HepG2 (cell line): ENCODE data around the gene CLPTM1. TPM values are rescaled to one million over a fixed set of nuclear protein-coding genes. Genes with fewer than 3 reads are reported as not detected.
A peak's percentile ranks its signal among the peaks of the same experiment; 100 is the strongest.

Source experiments
- CHD2 ChIP-seq: IDR thresholded peaks from 2 replicates; pipeline ENCODE4 v1.6.1; 2011; ENCODE audit warnings: low read depth, low read length, improper control_type of control experiment
- CREBL2 ChIP-seq: sonication (generic); formaldehyde crosslinking; IDR thresholded peaks from 2 replicates; pipeline ENCODE4 v1.8.1; 2023; ENCODE audit warnings: missing genetic modification reagents, mild to moderate bottlenecking, borderline replicate concordance
- DRAP1 ChIP-seq: IDR thresholded peaks from 2 replicates; pipeline ENCODE4 v1.6.1; 2016; ENCODE audit warnings: missing genetic modification reagents, missing compliant biosample characterization
- FOXO1 ChIP-seq: sonication (generic); formaldehyde crosslinking; IDR thresholded peaks from 2 replicates; pipeline ENCODE4 v1.4.0; 2020; ENCODE audit warnings: missing genetic modification reagents
- NCOA1 ChIP-seq: sonication (generic); formaldehyde crosslinking; IDR thresholded peaks from 2 replicates; pipeline ENCODE4 v1.9.0; 2021; ENCODE audit warnings: missing genetic modification reagents
- NCOA5 ChIP-seq: sonication (generic); formaldehyde crosslinking; IDR thresholded peaks from 2 replicates; pipeline ENCODE4 v1.4.0; 2020; ENCODE audit warnings: missing genetic modification reagents
- NR2F6 ChIP-seq, 2 experiments: IDR thresholded peaks; 2 replicates each; pipeline ENCODE4 v1.6.1; 2016; ENCODE audit warnings: antibody characterized with exemption in 1 of 2, mild to moderate bottlenecking in 1 of 2
- PAF1 ChIP-seq: IDR thresholded peaks from 2 replicates; pipeline ENCODE4 v1.6.1; 2016; ENCODE audit warnings: missing genetic modification reagents, missing compliant biosample characterization
- SMARCC2 ChIP-seq: fragments of 450-650 bp; IDR thresholded peaks from 2 replicates; pipeline ENCODE4 v1.6.1; 2017; ENCODE audit warnings: antibody characterized with exemption, mild to moderate bottlenecking
- TBP ChIP-seq: sonication (generic); formaldehyde crosslinking; IDR thresholded peaks from 2 replicates; pipeline ENCODE4 v1.5.0; 2020; ENCODE audit warnings: missing genetic modification reagents
- USF2 ChIP-seq, 2 experiments: sonication (generic) in 1 of 2; formaldehyde crosslinking in 1 of 2; IDR thresholded peaks; 2 replicates each; pipeline versions ENCODE4 v1.5.1 to v1.6.1; 2011 to 2020; ENCODE audit warnings: borderline replicate concordance in 1 of 2, low read depth in 1 of 2, low read length in 1 of 2, mild to moderate bottlenecking in 1 of 2, missing genetic modification reagents in 1 of 2, moderate library complexity in 1 of 2
- ZBTB39 ChIP-seq: sonication (generic); formaldehyde crosslinking; IDR thresholded peaks from 2 replicates; pipeline ENCODE4 v1.5.0; 2020; ENCODE audit warnings: missing genetic modification reagents
- ZEB1 ChIP-seq: IDR thresholded peaks from 2 replicates; pipeline ENCODE4 v1.6.1; 2012; ENCODE audit warnings: mild to moderate bottlenecking, low read depth, inconsistent platforms; ENCODE audit not compliant: insufficient replicate concordance
- ZNF281 ChIP-seq: sonication (generic); formaldehyde crosslinking; IDR thresholded peaks from 2 replicates; pipeline ENCODE4 v1.4.0; 2020; ENCODE audit warnings: missing genetic modification reagents, borderline replicate concordance
- ZNF30 ChIP-seq: sonication (generic); formaldehyde crosslinking; IDR thresholded peaks from 2 replicates; pipeline ENCODE4 v1.5.0; 2020; ENCODE audit warnings: mild to moderate bottlenecking, missing genetic modification reagents
- ZNF574 ChIP-seq: sonication (generic); formaldehyde crosslinking; IDR thresholded peaks from 2 replicates; pipeline ENCODE4 v1.4.0; 2020; ENCODE audit warnings: missing genetic modification reagents
- polyA plus RNA-seq, 8 experiments: library from polyadenylated mRNA; depleted of rRNA in 3 of 8; stranded (reverse) in 7 of 8; unstranded in 1 of 8; fragments of >200 nt; fragmentation: Illumina TruSeq in 4 of 8; extraction: Trizol in 4 of 8; gene quantifications; 2 replicates each; pipeline versions ENCODE4 v1.2.1 to v1.2.3, GENCODE V29; 2011 to 2016; ENCODE audit warnings: low read depth in 4 of 8, missing spikeins in 1 of 8, mixed read lengths in 1 of 8; ENCODE audit not compliant: insufficient read depth in 1 of 8
- total RNA-seq, 5 experiments: library from RNA; depleted of rRNA; stranded (reverse); fragments of >200 nt; fragmentation: Illumina TruSeq; extraction: Trizol; gene quantifications; 2 replicates each; pipeline ENCODE4 v1.2.3, GENCODE V29; 2016; ENCODE audit warnings: low read depth in 1 of 5

The CLPTM1 gene
- total and polyA plus RNA-seq, 2 of the 13 experiments (the other 11 are each of a cell fraction or from before 2014, with no cell fraction given) = 34.9 to 42.8 TPM

GRCh38 chr19:44925114-44925891, 29.9 kb upstream of the CLPTM1 start (continued):
- TF ChIP-seq ZNF281 (CRISPR knock-in tag) = peak; percentile 100
- TF ChIP-seq PAF1 = no peak
- no peak for TF ChIP-seq ZEB1
- no peak for TF ChIP-seq ZNF30 (CRISPR knock-in tag)
- peak; percentile 26; the same call in 1 of the 2 replicates for TF ChIP-seq CHD2
- no peak for TF ChIP-seq SMARCC2
- peak; percentile 77 for TF ChIP-seq DRAP1 (CRISPR knock-in tag)
- TF ChIP-seq NCOA1 (CRISPR knock-in tag) = peak; percentile 94; the same call in 1 of the 2 replicates
- no peak for TF ChIP-seq TBP
- no peak for TF ChIP-seq CREBL2 (CRISPR knock-in tag)
- peak; percentile 97 for TF ChIP-seq NR2F6 (IDR thresholded peaks at IDR 0.05)
- peak; percentile 99 for TF ChIP-seq NR2F6 (CRISPR knock-in tag; IDR thresholded peaks at IDR 0.05)
- TF ChIP-seq ZNF574 (CRISPR knock-in tag) = peak; percentile 92
- TF ChIP-seq FOXO1 (CRISPR knock-in tag) = peak; percentile 96
- TF ChIP-seq NCOA5 (CRISPR knock-in tag) = no peak
- peak; percentile 54; the same call in 1 of the 2 replicates for TF ChIP-seq ZBTB39 (CRISPR knock-in tag)
- TF ChIP-seq USF2 (IDR thresholded peaks at IDR 0.05; ENCODE audit: low read depth, low read length) = peak; percentile 46; the same call in 1 of the 2 replicates
- TF ChIP-seq USF2 (CRISPR knock-in tag; IDR thresholded peaks at IDR 0.05; ENCODE audit: borderline replicate concordance) = peak; percentile 88
